Naive thymus-derived CD4-positive, alpha-beta T cell (primary cell): ENCODE measurements around the gene WNT5B. TPM values are rescaled to one million over a fixed set of nuclear protein-coding genes. Genes with fewer than 3 reads are reported as not detected.

Experiments
- ATAC-seq: fragments of 150-1000 bp; cut with Tn5 transposase; 2 replicates; pipeline ENCODE4 v1.10.0; 2021; ENCODE audit warnings: mild to moderate bottlenecking, moderate library complexity
- CTCF ChIA-PET: fragments of 350-600 bp; sonication (Branson Sonifier 250); formaldehyde crosslinking; loops from one replicate; lab custom pipeline; 2021; ENCODE audit warnings: antibody characterized with exemption; lab: Charles Lee
- POLR2A ChIA-PET: fragments of 350-600 bp; sonication (Branson Sonifier 250); formaldehyde crosslinking; loops from one replicate; lab custom pipeline; 2021; ENCODE audit warnings: antibody characterized with exemption, inconsistent platforms; lab: Charles Lee
- DNase-seq, 9 donors: peaks; one replicate each; pipeline versions ENCODE4 v3.0.0 to v3.0.0-alpha.2; 2020 to 2022; ENCODE audit warnings: mixed read lengths in 1 of 9
- H3K27ac ChIP-seq: one replicate; pipeline ENCODE4 v1.7.0; 2013; ENCODE audit warnings: mild to moderate bottlenecking, low read depth, low read length, moderate library complexity
- H3K27me3 ChIP-seq, 2 donors: one replicate each; pipeline ENCODE4 v1.7.0; 2013; ENCODE audit warnings: low read length in 2 of 2, mild to moderate bottlenecking in 2 of 2, moderate library complexity in 2 of 2; ENCODE audit not compliant: control insufficient read depth in 2 of 2, insufficient read depth in 2 of 2
- H3K36me3 ChIP-seq, 3 experiments: 1 replicate in 2 of 3; 2 replicates in 1 of 3; pipeline ENCODE4 v1.7.0; 2013; ENCODE audit warnings: low read length in 3 of 3, mild to moderate bottlenecking in 3 of 3, moderate library complexity in 1 of 3; ENCODE audit not compliant: insufficient read depth in 3 of 3, control insufficient read depth in 2 of 3
- H3K4me1 ChIP-seq, 2 donors: one replicate each; pipeline ENCODE4 v1.7.0; 2013; ENCODE audit warnings: low read length in 2 of 2, mild to moderate bottlenecking in 2 of 2, moderate library complexity in 1 of 2; ENCODE audit not compliant: control insufficient read depth in 2 of 2, insufficient read depth in 2 of 2
- H3K4me3 ChIP-seq: 2 replicates; pipeline ENCODE4 v1.7.0; 2013; ENCODE audit warnings: mild to moderate bottlenecking, low read length
- H3K9me3 ChIP-seq, 3 experiments: 1 replicate in 2 of 3; 2 replicates in 1 of 3; pipeline ENCODE4 v1.7.0; 2013; ENCODE audit warnings: low read length in 3 of 3; ENCODE audit not compliant: control insufficient read depth in 2 of 3
- H3K27ac Mint-ChIP-seq, 9 donors: one replicate each; pipeline ENCODE4 v1.8.0; 2020 to 2022; ENCODE audit warnings: mixed read lengths in 9 of 9, mild to moderate bottlenecking in 8 of 9, moderate library complexity in 5 of 9, inconsistent platforms in 2 of 9
- H3K27me3 Mint-ChIP-seq, 5 donors: one replicate each; pipeline ENCODE4 v1.8.0; 2021 to 2022; ENCODE audit warnings: mixed read lengths in 5 of 5, mild to moderate bottlenecking in 1 of 5
- H3K36me3 Mint-ChIP-seq, 5 donors: one replicate each; pipeline ENCODE4 v1.8.0; 2020 to 2022; ENCODE audit warnings: mixed read lengths in 5 of 5, mild to moderate bottlenecking in 3 of 5, inconsistent platforms in 1 of 5
- H3K4me1 Mint-ChIP-seq, 7 donors: one replicate each; pipeline ENCODE4 v1.8.0; 2020 to 2022; ENCODE audit warnings: mixed read lengths in 7 of 7, mild to moderate bottlenecking in 3 of 7, inconsistent platforms in 1 of 7
- H3K4me3 Mint-ChIP-seq, 10 donors: one replicate each; pipeline ENCODE4 v1.8.0; 2020 to 2022; ENCODE audit warnings: mild to moderate bottlenecking in 10 of 10, mixed read lengths in 10 of 10, moderate library complexity in 6 of 10, inconsistent platforms in 2 of 10
- H3K9me3 Mint-ChIP-seq, 11 donors: one replicate each; pipeline ENCODE4 v1.8.0; 2020 to 2022; ENCODE audit warnings: mixed read lengths in 11 of 11, mild to moderate bottlenecking in 4 of 11, inconsistent platforms in 1 of 11, moderate library complexity in 1 of 11
- intact Hi-C, 2 donors: fragments of 100-400 bp; cut with micrococcal nuclease; formaldehyde crosslinking; loops; one replicate each; pipeline ENCODE4 v1.15.1; 2023
- polyA plus RNA-seq, 2 donors: library from polyadenylated mRNA; unstranded; fragments of 300-500 nt; fragmentation: Illumina TruSeq; gene quantifications; one replicate each; pipeline ENCODE4 v1.2.3, GENCODE V29; 2021
- total RNA-seq, 6 experiments: library from RNA in 5 of 6; stranded (reverse) in 5 of 6; gene quantifications; 1 replicate in 5 of 6; 2 replicates in 1 of 6; pipeline ENCODE4 v1.2.3 and lab custom pipeline; 2021 to 2026

WNT5B gene
- total and polyA plus RNA-seq, 7 experiments from 2014 or later = 0.29 to 0.92 (median 0.37) TPM; not detected in 4

GRCh38 chr12:1591034-1591433 lies 38.0 kb upstream of the WNT5B start:
- ChIA-PET CTCF (interaction anchor here (6.0 kb wide), 1 partner anchor 473 kb away, joined by 52 read pairs; no protein-coding TSS in a partner anchor), POLR2A (interaction anchor here (1.0 to 4.4 kb wide), 2 partner anchors 12 kb away, joined by 4 to 82 read pairs; no protein-coding TSS in a partner anchor)
- intact Hi-C loops = loop anchor here (2.0 to 10.0 kb wide), 10 partner anchors 58 to 1224 kb away; partner anchors contain the start of genes B4GALNT3 (in 1 of the 2), CCDC77 (in 1 of the 2), ITFG2 (in 1 of the 2) and KDM5A (in 1 of the 2)
- no peak for ATAC-seq
- Histone ChIP-seq H3K4me1 (peaks cover 23 to 40% of the 10 kb centered on the region in 2 donors), H3K9me3 (no peaks in the 10 kb centered on the region), H3K4me3 (peak overlapping the region; percentile 43), H3K36me3 (peaks cover 0 to 3% (median 0%) of the 10 kb centered on the region in 3 experiments), H3K27me3 (no peaks in the 10 kb centered on the region), H3K27ac (peak overlapping the region; percentile 72)
- Mint-ChIP-seq H3K27ac (peak overlapping the region in 8 of 9 donors; percentile 66 to 96 (median 88)), H3K4me3 (peak overlapping the region; percentile 83 to 95 (median 92)), H3K36me3 (peaks cover 0 to 35% (median 5%) of the 10 kb centered on the region in 5 donors), H3K27me3 (peaks cover 0 to 6% (median 0%) of the 10 kb centered on the region in 5 donors), H3K4me1 (peaks cover 54 to 72% (median 64%) of the 10 kb centered on the region in 7 donors), H3K9me3 (peaks cover 0 to 2% (median 0%) of the 10 kb centered on the region in 11 donors)
- peak in 6 of 9 donors; percentile 36 to 67 (median 52) for DNase-seq

- peaks cover 0 to 35% (median 5%) of the 10 kb centered on the region in 5 donors for H3K36me3 Mint-ChIP-seq
- Histone ChIP-seq H3K9me3 (no peaks in the 10 kb centered on the region), H3K36me3 (peaks cover 0 to 3% (median 0%) of the 10 kb centered on the region in 3 experiments), H3K4me3 (peak overlapping the region; percentile 32), H3K27ac (peak overlapping the region; percentile 72), H3K27me3 (no peaks in the 10 kb centered on the region), H3K4me1 (peaks cover 23 to 40% of the 10 kb centered on the region in 2 donors)
- ATAC-seq = no peak
- POLR2A ChIA-PET = interaction anchor here (4.4 kb wide), 1 partner anchor 11 kb away, joined by 82 read pairs; no protein-coding TSS in a partner anchor
- intact Hi-C loops = loop anchor here (2.0 to 10.0 kb wide), 10 partner anchors 59 to 1223 kb away; partner anchors contain the start of genes B4GALNT3 (in 1 of the 2), CCDC77 (in 1 of the 2), ITFG2 (in 1 of the 2) and KDM5A (in 1 of the 2)
- peaks cover 0 to 2% (median 0%) of the 10 kb centered on the region in 11 donors for H3K9me3 Mint-ChIP-seq
- H3K27ac Mint-ChIP-seq = peak overlapping the region; percentile 59 to 97 (median 93)
- peak overlapping the region; percentile 83 to 97 (median 94) for H3K4me3 Mint-ChIP-seq
- H3K27me3 Mint-ChIP-seq = peaks cover 0 to 6% (median 0%) of the 10 kb centered on the region in 5 donors
- CTCF ChIA-PET = interaction anchor here (1.5 to 1.6 kb wide), 2 partner anchors 10 to 777 kb away, joined by 5 to 6 read pairs; no protein-coding TSS in a partner anchor
- DNase-seq = no peak
- peaks cover 54 to 75% (median 66%) of the 10 kb centered on the region in 7 donors for H3K4me1 Mint-ChIP-seq
These were observed 37.5 kb upstream of the WNT5B start for GRCh38 chr12:1591543-1591942.

GRCh38 chr12:1592444-1593173 lies 36.4 kb upstream of the WNT5B start:
- Mint-ChIP-seq H3K9me3 (peaks cover 0 to 2% (median 0%) of the 10 kb centered on the region in 11 donors), H3K27ac (peak overlapping the region; percentile 66 to 97 (median 93)), H3K27me3 (peaks cover 0 to 6% (median 0%) of the 10 kb centered on the region in 5 donors), H3K4me3 (peak overlapping the region; percentile 83 to 97 (median 94)), H3K4me1 (peaks cover 53 to 70% (median 61%) of the 10 kb centered on the region in 7 donors), H3K36me3 (peaks cover 0 to 35% (median 5%) of the 10 kb centered on the region in 5 donors)
- ChIA-PET CTCF (interaction anchor here (0.7 to 2.6 kb wide), 7 partner anchors 9 to 778 kb away, joined by 3 to 21 read pairs (median 6); no protein-coding TSS in a partner anchor), POLR2A (interaction anchor here (0.5 to 4.4 kb wide), 10 partner anchors 9 to 1153 kb away, joined by 3 to 82 read pairs (median 4); no protein-coding TSS in a partner anchor)
- Histone ChIP-seq H3K4me3 (peak overlapping the region; percentile 91), H3K9me3 (no peaks in the 10 kb centered on the region), H3K27ac (peak overlapping the region; percentile 76), H3K4me1 (peaks cover 23 to 36% of the 10 kb centered on the region in 2 donors), H3K27me3 (no peaks in the 10 kb centered on the region), H3K36me3 (no peaks in the 10 kb centered on the region)
- intact Hi-C loops = loop anchor here (1.0 to 10.0 kb wide), 13 partner anchors 9 to 1222 kb away; partner anchors contain the start of genes B4GALNT3 (in 1 of the 2), CCDC77 (in 1 of the 2), ERC1 (in 1 of the 2) and ITFG2 (in 1 of the 2)
- peak; percentile 28 for ATAC-seq
- peak; percentile 16 to 73 (median 63) for DNase-seq

- ATAC-seq (peak; percentile 34), DNase-seq (peak; percentile 41 to 70 (median 65))
- H3K36me3 Mint-ChIP-seq = peaks cover 0 to 33% (median 5%) of the 10 kb centered on the region in 5 donors
- H3K27me3 ChIP-seq = no peaks in the 10 kb centered on the region
- H3K4me3 ChIP-seq = peak overlapping the region; percentile 91
- peaks cover 0 to 6% (median 0%) of the 10 kb centered on the region in 5 donors for H3K27me3 Mint-ChIP-seq
- H3K27ac Mint-ChIP-seq = peak overlapping the region; percentile 66 to 97 (median 93)
- intact Hi-C loops = loop anchor here (1.0 to 10.0 kb wide), 16 partner anchors 12 to 1221 kb away; partner anchors contain the start of genes ERC1 (in 2 of the 2), KDM5A (in 2 of the 2), RAD52 (in 2 of the 2) and WNK1 (in 2 of the 2)
- ChIA-PET POLR2A (interaction anchor here (0.6 to 4.4 kb wide), 12 partner anchors 9 to 1158 kb away, joined by 3 to 82 read pairs (median 3); no protein-coding TSS in a partner anchor), CTCF (interaction anchor here (0.6 to 2.6 kb wide), 9 partner anchors 8 to 990 kb away, joined by 3 to 21 read pairs (median 5); no protein-coding TSS in a partner anchor)
- H3K4me3 Mint-ChIP-seq = peak overlapping the region; percentile 83 to 97 (median 94)
- peaks cover 23 to 28% of the 10 kb centered on the region in 2 donors for H3K4me1 ChIP-seq
- peak overlapping the region; percentile 76 for H3K27ac ChIP-seq
- H3K9me3 Mint-ChIP-seq = peaks cover 0 to 2% (median 0%) of the 10 kb centered on the region in 11 donors
- H3K4me1 Mint-ChIP-seq = peaks cover 47 to 62% (median 53%) of the 10 kb centered on the region in 7 donors
- H3K9me3 ChIP-seq = no peaks in the 10 kb centered on the region
- no peaks in the 10 kb centered on the region for H3K36me3 ChIP-seq
These were observed 35.6 kb upstream of the WNT5B start for GRCh38 chr12:1593174-1594005.

- H3K9me3 Mint-ChIP-seq = no peaks in the 10 kb centered on the region
- H3K27me3 Mint-ChIP-seq = peaks cover 0 to 8% (median 0%) of the 10 kb centered on the region in 5 donors
- ATAC-seq (no peak), DNase-seq (peak in 1 of 9 donors; percentile 36)
- H3K27me3 ChIP-seq = no peaks in the 10 kb centered on the region
- H3K4me1 Mint-ChIP-seq = peaks cover 41 to 57% (median 48%) of the 10 kb centered on the region in 7 donors
- H3K4me3 ChIP-seq = peak overlapping the region; percentile 91
- peaks cover 0 to 29% (median 5%) of the 10 kb centered on the region in 5 donors for H3K36me3 Mint-ChIP-seq
- POLR2A ChIA-PET = interaction anchor here (0.6 to 4.4 kb wide), 10 partner anchors 9 to 1158 kb away, joined by 3 to 82 read pairs (median 6); no protein-coding TSS in a partner anchor
- H3K4me3 Mint-ChIP-seq = peak overlapping the region; percentile 83 to 97 (median 94)
- H3K27ac ChIP-seq = peak overlapping the region; percentile 76
- CTCF ChIA-PET = interaction anchor here (0.6 to 2.6 kb wide), 5 partner anchors 9 to 771 kb away, joined by 3 to 21 read pairs (median 4); no protein-coding TSS in a partner anchor
- H3K9me3 ChIP-seq = no peaks in the 10 kb centered on the region
- H3K27ac Mint-ChIP-seq = peak overlapping the region in 7 of 9 donors; percentile 89 to 97 (median 94)
- H3K4me1 ChIP-seq = peaks cover 23% of the 10 kb centered on the region in 2 donors
- H3K36me3 ChIP-seq = no peaks in the 10 kb centered on the region
- intact Hi-C loops = loop anchor here (1.0 to 10.0 kb wide), 16 partner anchors 11 to 1221 kb away; partner anchors contain the start of genes KDM5A (in 2 of the 2), RAD52 (in 2 of the 2), WNK1 (in 2 of the 2) and ADIPOR2 (in 1 of the 2)
These were observed 35.1 kb upstream of the WNT5B start for GRCh38 chr12:1594006-1594260.
